Panc1 (cell line): ENCODE data around the gene PAOX.

ENCODE experiments used
- CTCF ChIP-seq: fragments of 450-650 bp; IDR thresholded peaks from 2 replicates; pipeline ENCODE4 v1.5.1; 2017; ENCODE audit warnings: mild to moderate bottlenecking
- SIN3A ChIP-seq: IDR thresholded peaks from 2 replicates; pipeline ENCODE4 v1.6.1; 2012; ENCODE audit warnings: low read depth, mild to moderate bottlenecking, low read length, moderate library complexity, borderline replicate concordance; ENCODE audit not compliant: insufficient read depth

GRCh38 chr10:133358162-133358924, 20.7 kb upstream of the PAOX start:
- TF ChIP-seq CTCF (no peak), SIN3A (no peak)
